Caki2 (cell line): ENCODE results near the gene PLEKHH1. TPM values are rescaled to one million over a fixed set of nuclear protein-coding genes. Genes with fewer than 3 reads are reported as not detected.

ENCODE experiments used
- DNase-seq: peaks from one replicate; pipeline ENCODE4 v3.0.0-alpha.2; 2015; ENCODE audit warnings: low read depth
- in situ Hi-C: cut with HindIII; loops from 2 replicates; pipeline ENCODE4 v1.10.0; 2016; ENCODE audit warnings: low sequenced_read_pairs, low pct_unique_long_range_greater_than_20kb, mixed read lengths
- total RNA-seq: library from RNA; depleted of rRNA; stranded (reverse); fragments of >200 nt; shearing (Covaris generic); gene quantifications from 2 replicates; pipeline ENCODE4 v1.2.3, GENCODE V29; 2014; ENCODE audit warnings: low replicate concordance; rRNA removed

The PLEKHH1 gene
- total RNA-seq, 1 experiment from 2014 or later: 9.3 TPM

DNA sequence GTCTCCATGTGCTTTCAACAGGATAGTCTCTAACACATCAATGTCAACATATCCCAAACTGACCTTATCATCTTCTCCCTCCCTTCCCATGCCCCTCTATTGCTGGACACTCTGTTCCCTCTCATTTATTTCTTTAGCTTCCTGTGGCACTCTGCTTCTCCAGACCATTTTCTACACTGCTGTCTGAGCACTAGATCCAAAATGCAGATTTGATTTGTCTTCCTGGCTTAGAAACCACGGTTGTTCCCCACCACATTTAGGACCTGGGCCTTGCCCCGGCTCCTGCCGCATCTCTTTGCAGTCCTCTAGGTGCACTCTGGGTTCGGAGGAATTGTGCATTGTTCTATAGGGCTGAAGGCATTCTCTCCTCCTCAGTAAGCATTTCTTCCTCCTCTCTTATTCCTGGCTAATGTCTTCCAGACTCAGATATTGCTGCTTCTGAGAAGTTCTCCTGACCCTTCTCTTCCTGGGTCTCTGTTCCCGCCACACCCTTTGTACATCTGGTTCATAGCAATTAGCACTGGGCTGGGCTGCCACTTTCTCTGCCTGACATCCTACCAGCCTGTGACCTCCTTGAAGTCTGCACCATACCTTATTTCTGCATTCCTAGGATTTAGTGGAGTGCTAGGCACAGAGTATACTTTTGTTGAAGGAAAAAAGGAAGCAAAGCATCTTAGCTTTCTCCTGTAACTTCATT is 100.5 kb downstream of the PLEKHH1 start:
- DNase-seq: no peak
- in situ Hi-C loops: no loop called here

- in situ Hi-C loops: no loop called here
- DNase-seq: peak; percentile 13
Measured at GRCh38 chr14:67636361-67636919, 103.3 kb downstream of the PLEKHH1 start.

GRCh38 chr14:67638642-67639041 is 105.6 kb downstream of the PLEKHH1 start:
- in situ Hi-C loops: no loop called here
- no peak for DNase-seq

Other genes starting within 250 kb of the PLEKHH1 start
- 46.0 and 66.2 TPM in 2 replicates for gene ATP6V1D, start 173.5 kb upstream of the PLEKHH1 start, total RNA-seq
- 187 and 225 TPM in 2 replicates for gene EIF2S1, start 173.0 kb upstream of the PLEKHH1 start, total RNA-seq
- 7.3 and 12.0 TPM in 2 replicates for gene PLEK2, start 121.1 kb upstream of the PLEKHH1 start, total RNA-seq
- gene TMEM229B, start 44.6 kb upstream of the PLEKHH1 start, total RNA-seq: not detected in 2 replicates
- 22.8 and 26.2 TPM in 2 replicates for gene PIGH, start 67.0 kb downstream of the PLEKHH1 start, total RNA-seq
- 5.2 and 19.8 TPM in 2 replicates for gene ARG2, start 86.6 kb downstream of the PLEKHH1 start, total RNA-seq
- 34.5 and 40.2 TPM in 2 replicates for gene VTI1B, start 141.3 kb downstream of the PLEKHH1 start, total RNA-seq
- 33.2 and 37.7 TPM in 2 replicates for gene RDH11, start 162.5 kb downstream of the PLEKHH1 start, total RNA-seq
- gene RDH12, start 168.6 kb downstream of the PLEKHH1 start, total RNA-seq: not detected in 2 replicates